ENCODE data around the gene KLHL1. TPM values are rescaled to one million over a fixed set of nuclear protein-coding genes. Genes with fewer than 3 reads are reported as not detected.

KLHL1 gene
- total and polyA plus RNA-seq, 2 of the 4 experiments (the other 2 are of a cell fraction), result not detected

DNA sequence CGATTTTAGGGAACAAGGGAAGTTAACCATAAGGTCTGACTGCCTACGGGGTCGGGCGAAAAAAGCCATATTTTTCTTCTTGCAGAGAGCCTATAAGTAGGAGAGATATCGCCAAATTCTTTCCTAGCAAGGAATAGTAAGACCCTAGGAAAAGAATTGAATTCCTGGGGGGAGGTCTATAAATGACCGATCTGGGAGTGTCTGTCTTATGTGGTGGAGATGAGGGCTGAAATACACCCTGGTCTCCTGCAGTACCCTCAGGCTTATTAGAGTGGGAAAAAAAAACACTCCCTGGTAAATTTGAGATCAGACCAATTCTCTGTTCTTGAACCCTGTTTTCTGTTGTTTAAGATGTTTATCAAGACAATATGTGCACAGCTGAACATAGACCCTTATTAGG is 448.1 kb downstream of the KLHL1 start:
- H3K79me1 ChIP-seq (ENCODE audit: low read depth in 1 of 2, low read length in 2 of 2), result no peaks in the 10 kb centered on the region
- peaks cover 4% of the 10 kb centered on the region; the same call in 1 of the 2 replicates for H3K9me3 ChIP-seq (ENCODE audit: control insufficient read depth, insufficient read depth, low read length)
- no TSS peak for BruUV-seq (replicated peaks)
- no peak for DNase-seq
- H3K27ac ChIP-seq (ENCODE audit: insufficient read depth, low read length), result no peak overlapping the region
- no peak overlapping the region for H2BK20ac ChIP-seq (ENCODE audit: low read depth, low read length)
- intact Hi-C loops (cut with micrococcal nuclease), result no loop called here
- H3K56ac ChIP-seq (ENCODE audit: extremely low read depth, insufficient read depth, low read length), result no peak overlapping the region
- H3K9me1 ChIP-seq (ENCODE audit: insufficient read depth, low read length), result no peaks in the 10 kb centered on the region
- no peak overlapping the region for H2BK120ac ChIP-seq (ENCODE audit: low read depth, low read length)
- WGBS, 2 experiments (ENCODE audit: extremely low coverage in 2 of 2, insufficient read length in 1 of 2), result no CpG with 5 or more reads among the region's 6 CpGs
- no peak overlapping the region for H3K18ac ChIP-seq (ENCODE audit: low read depth, low read length)
- H4K8ac ChIP-seq (ENCODE audit: low read depth in 2 of 2, low read length in 2 of 2), result no peak overlapping the region
- no peak overlapping the region for H3K4me2 ChIP-seq (ENCODE audit: low read depth, low read length)
- H2BK15ac ChIP-seq (ENCODE audit: low read depth, low read length), result no peak overlapping the region
- no peaks in the 10 kb centered on the region for H3K27me3 ChIP-seq (ENCODE audit: control insufficient read depth, insufficient read depth, low read length)
- H2AK5ac ChIP-seq (ENCODE audit: low read depth, low read length), result no peak overlapping the region
- H3K9ac ChIP-seq (ENCODE audit: low read depth, low read length), result no peak overlapping the region
- no peak overlapping the region for H4K5ac ChIP-seq (ENCODE audit: low read depth, low read length)
- H2BK5ac ChIP-seq (ENCODE audit: low read depth, low read length, poor library complexity, severe bottlenecking), result no peak overlapping the region
- ATAC-seq (ENCODE audit: low read depth), result no peak
- no peak overlapping the region for H3K23ac ChIP-seq (ENCODE audit: low read depth, low read length)
- no peak overlapping the region for H2AFZ ChIP-seq (replicated peaks; ENCODE audit: low read length, poor library complexity)
- H2AK9ac ChIP-seq (replicated peaks; ENCODE audit: low read depth, low read length, poor library complexity), result no peak overlapping the region
- CTCF ChIA-PET, result no interaction called here
- POLR2A ChIA-PET (ENCODE audit: unreplicated experiment), result no interaction called here
- H4K20me1 ChIP-seq (ENCODE audit: insufficient read depth, low read length), result no peaks in the 10 kb centered on the region
- in situ Hi-C loops (cut with MboI; ENCODE audit: low sequenced_read_pairs), result no loop called here
- no peak overlapping the region for H3K14ac ChIP-seq (replicated peaks; ENCODE audit: low read depth, low read length)
- TF ChIP-seq RFX5 (IDR thresholded peaks at IDR 0.05; ENCODE audit: low read depth, low read length), result no peak
- no peak overlapping the region for H3K4ac ChIP-seq (ENCODE audit: low read depth, low read length)
- H3K36me3 ChIP-seq (ENCODE audit: control insufficient read depth, insufficient read depth, low read length), result no peaks in the 10 kb centered on the region
- no peaks in the 10 kb centered on the region for H3K4me1 ChIP-seq (ENCODE audit: control insufficient read depth, insufficient read depth, low read length)
- H3K4me3 ChIP-seq (ENCODE audit: insufficient read depth, low read depth, low read length), result no peak overlapping the region
- no peak overlapping the region for H4K91ac ChIP-seq (ENCODE audit: insufficient read depth, low read depth, low read length)
- dilution Hi-C loops (cut with HindIII; ENCODE audit: low sequenced_read_pairs, unreplicated experiment), result no loop called here
